ENCODE results near the gene SS18.

Gene SS18

DNA sequence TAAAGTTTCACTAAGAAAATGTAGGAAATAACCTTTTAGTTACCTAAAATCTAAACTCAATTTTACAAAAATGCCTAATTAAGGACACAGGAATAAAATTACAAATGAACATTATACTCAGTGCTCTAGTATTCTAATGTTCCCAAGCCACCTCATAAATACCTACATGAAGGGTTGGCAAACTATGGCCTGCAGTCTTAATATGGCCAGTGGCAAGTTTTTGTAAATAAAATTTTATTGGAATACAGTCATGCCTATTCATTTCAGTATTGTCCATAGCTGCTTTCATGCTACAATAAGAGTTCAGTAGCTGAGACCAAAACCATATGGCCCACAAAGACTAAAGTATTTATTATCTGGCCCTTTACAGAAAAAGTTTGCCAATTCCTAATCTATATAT, 53.8 kb downstream of the SS18 start:
- Histone ChIP-seq H3K9me3 (ENCODE audit: control insufficient read depth, insufficient read depth, low read depth, low read length) (no peaks in the 10 kb centered on the region), H3K4me1 (ENCODE audit: control insufficient read depth, insufficient read depth, low read length) (peaks cover 20% of the 10 kb centered on the region), H3K4me3 (ENCODE audit: low read depth, low read length) (no peak overlapping the region), H3K36me3 (ENCODE audit: control insufficient read depth, insufficient read depth, low read length) (peaks cover 53% of the 10 kb centered on the region), H3K27ac (ENCODE audit: low read depth, low read length) (peak overlapping the region; percentile 49; the same call in 1 of the 2 replicates), H3K9ac (ENCODE audit: low read length) (no peak overlapping the region), H3K27me3 (ENCODE audit: control insufficient read depth, insufficient read depth, low read length) (no peaks in the 10 kb centered on the region)

DNA sequence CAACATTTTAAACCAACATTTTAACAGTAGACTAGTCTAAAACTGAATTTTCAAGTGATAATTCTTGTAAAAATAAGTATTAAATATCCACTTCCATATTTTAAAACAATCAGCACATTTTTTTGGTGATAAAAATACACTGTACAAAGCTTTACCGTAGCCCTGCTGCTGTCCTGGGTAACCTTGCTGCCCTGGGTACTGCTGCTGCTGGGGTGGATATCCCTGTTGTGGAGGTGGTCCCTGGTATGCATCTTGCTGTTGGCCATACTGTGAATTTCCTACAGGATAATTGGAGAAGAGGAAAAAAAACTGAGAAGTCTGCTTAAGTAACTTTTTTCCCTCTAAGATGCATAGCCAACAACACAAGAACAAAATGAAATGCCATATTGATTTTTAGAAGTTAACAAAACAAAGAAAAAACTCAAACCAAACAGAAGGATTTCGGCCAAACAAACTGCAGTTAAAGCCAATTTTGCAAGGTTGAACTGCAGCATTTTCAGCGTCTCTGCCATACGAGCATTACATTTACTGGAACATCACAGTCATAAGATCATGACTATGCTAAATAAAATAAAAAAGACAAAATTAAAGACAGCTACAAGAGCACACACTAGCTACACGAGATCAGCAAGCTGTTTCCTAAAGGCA, 55.4 kb downstream of the SS18 start:
- H3K9ac ChIP-seq (ENCODE audit: low read length) = no peak overlapping the region
- H3K9me3 ChIP-seq (ENCODE audit: control insufficient read depth, insufficient read depth, low read depth, low read length) = no peaks in the 10 kb centered on the region
- no peak overlapping the region for H3K4me3 ChIP-seq (ENCODE audit: low read depth, low read length)
- no peak overlapping the region for H3K27ac ChIP-seq (ENCODE audit: low read depth, low read length)
- H3K4me1 ChIP-seq (ENCODE audit: control insufficient read depth, insufficient read depth, low read length) = peaks cover 20% of the 10 kb centered on the region
- H3K36me3 ChIP-seq (ENCODE audit: control insufficient read depth, insufficient read depth, low read length) = peaks cover 69% of the 10 kb centered on the region
- H3K27me3 ChIP-seq (ENCODE audit: control insufficient read depth, insufficient read depth, low read length) = no peaks in the 10 kb centered on the region

DNA sequence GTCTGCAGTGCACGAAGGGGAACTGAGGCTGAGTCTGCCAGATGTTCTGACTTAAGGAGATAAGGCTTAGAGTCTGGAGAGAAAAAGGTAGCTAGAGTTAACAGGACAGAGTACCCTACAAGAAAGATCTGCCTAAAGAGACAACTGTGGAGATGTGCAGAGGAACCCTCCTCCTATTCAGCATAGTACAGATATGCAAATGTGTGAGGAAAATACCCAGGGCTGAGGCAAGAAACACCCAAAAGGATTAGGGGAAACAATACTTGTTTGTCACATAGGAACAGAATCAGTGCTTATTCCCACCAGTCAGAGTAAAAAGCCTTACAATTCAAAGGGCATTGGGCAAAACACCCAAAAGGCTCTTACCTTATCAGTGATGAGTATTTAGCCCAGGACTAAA, 67.8 kb downstream of the SS18 start:
- Histone ChIP-seq H3K9ac (ENCODE audit: low read length) (no peak overlapping the region), H3K4me1 (ENCODE audit: control insufficient read depth, insufficient read depth, low read length) (peaks cover 10% of the 10 kb centered on the region; the same call in 1 of the 2 replicates), H3K27me3 (ENCODE audit: control insufficient read depth, insufficient read depth, low read length) (no peaks in the 10 kb centered on the region), H3K27ac (ENCODE audit: low read depth, low read length) (no peak overlapping the region), H3K9me3 (ENCODE audit: control insufficient read depth, insufficient read depth, low read depth, low read length) (no peaks in the 10 kb centered on the region), H3K36me3 (ENCODE audit: control insufficient read depth, insufficient read depth, low read length) (peaks cover 63% of the 10 kb centered on the region), H3K4me3 (ENCODE audit: low read depth, low read length) (no peak overlapping the region)

DNA sequence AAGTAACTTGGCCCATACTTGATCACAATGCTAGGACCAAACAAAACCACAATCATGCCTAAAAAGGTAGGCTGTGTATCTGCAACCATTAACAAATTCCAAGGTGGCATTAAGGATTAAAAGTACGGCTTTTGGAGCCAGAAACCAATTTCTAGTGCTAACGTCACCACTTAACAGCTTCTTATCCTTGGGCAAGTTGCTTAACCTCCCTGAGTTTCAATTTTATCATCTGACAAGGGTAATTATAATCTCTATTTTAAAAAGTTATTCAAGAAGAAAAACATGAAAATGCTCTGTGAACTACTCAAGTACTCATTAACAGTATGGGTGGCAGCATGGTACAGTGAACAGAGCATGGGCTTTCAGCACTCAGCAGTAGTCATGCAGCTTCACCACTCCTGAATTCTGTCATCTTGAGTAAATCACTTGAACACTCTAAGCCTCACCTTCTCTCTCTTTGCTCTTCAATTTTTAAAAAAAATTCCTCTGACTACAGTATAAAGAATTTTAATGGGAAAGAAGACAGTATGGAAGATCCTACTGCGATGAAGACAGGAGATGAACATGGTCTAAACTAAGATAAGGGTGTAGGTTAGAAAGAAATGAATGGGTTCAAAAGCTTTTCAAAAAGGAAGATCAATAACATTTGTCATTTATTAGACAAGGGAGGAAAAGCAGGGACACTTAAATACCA, 69.2 kb downstream of the SS18 start:
- H3K27ac ChIP-seq (ENCODE audit: low read depth, low read length) = no peak overlapping the region
- H3K36me3 ChIP-seq (ENCODE audit: control insufficient read depth, insufficient read depth, low read length) = peaks cover 68% of the 10 kb centered on the region
- no peak overlapping the region for H3K4me3 ChIP-seq (ENCODE audit: low read depth, low read length)
- H3K9me3 ChIP-seq (ENCODE audit: control insufficient read depth, insufficient read depth, low read depth, low read length) = no peaks in the 10 kb centered on the region
- peaks cover 10% of the 10 kb centered on the region; the same call in 1 of the 2 replicates for H3K4me1 ChIP-seq (ENCODE audit: control insufficient read depth, insufficient read depth, low read length)
- H3K27me3 ChIP-seq (ENCODE audit: control insufficient read depth, insufficient read depth, low read length) = no peaks in the 10 kb centered on the region
- no peak overlapping the region for H3K9ac ChIP-seq (ENCODE audit: low read length)

DNA sequence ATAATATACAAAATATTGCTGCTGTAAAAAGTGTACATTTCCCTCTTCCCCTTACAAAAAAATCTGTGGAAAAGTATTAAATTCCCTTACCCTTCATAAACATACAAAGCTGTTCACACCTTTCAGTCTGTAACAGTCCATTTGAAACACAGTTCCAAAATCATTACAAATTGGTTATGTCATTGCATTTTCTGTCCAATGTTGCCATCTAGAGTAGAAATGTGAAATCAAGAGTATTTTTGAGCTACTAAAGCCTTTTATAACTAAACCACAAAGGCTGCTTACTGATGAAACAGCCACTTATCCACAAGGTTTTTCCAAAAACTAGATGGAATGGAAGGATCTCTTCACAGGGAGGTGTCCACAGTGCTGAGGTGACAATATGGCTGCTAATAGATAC, 72.5 kb downstream of the SS18 start:
- Histone ChIP-seq H3K36me3 (ENCODE audit: control insufficient read depth, insufficient read depth, low read length) (peaks cover 61% of the 10 kb centered on the region), H3K9ac (ENCODE audit: low read length) (no peak overlapping the region), H3K27ac (ENCODE audit: low read depth, low read length) (no peak overlapping the region), H3K27me3 (ENCODE audit: control insufficient read depth, insufficient read depth, low read length) (no peaks in the 10 kb centered on the region), H3K4me3 (ENCODE audit: low read depth, low read length) (no peak overlapping the region), H3K4me1 (ENCODE audit: control insufficient read depth, insufficient read depth, low read length) (peaks cover 5% of the 10 kb centered on the region; the same call in 1 of the 2 replicates), H3K9me3 (ENCODE audit: control insufficient read depth, insufficient read depth, low read depth, low read length) (no peaks in the 10 kb centered on the region)

DNA sequence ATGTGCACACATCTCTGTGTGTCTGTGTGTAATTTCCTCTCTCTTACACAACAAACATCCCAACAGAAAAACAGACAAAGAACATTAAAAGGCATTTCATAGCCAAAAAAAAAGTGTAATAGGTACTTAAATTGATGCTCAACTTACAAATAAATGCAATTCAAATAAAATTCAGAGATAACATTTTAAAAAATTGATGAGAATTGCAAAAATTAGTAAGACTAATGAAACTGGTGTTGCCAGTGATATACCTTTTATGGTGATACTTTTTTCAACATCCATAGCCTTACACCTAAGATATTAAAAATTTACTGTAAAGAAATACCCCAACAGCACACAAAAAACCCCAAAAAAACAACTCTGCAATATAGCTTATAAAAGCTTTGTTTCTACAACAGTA, 76.0 kb downstream of the SS18 start:
- H3K9me3 ChIP-seq (ENCODE audit: control insufficient read depth, insufficient read depth, low read depth, low read length) = no peaks in the 10 kb centered on the region
- no peaks in the 10 kb centered on the region for H3K27me3 ChIP-seq (ENCODE audit: control insufficient read depth, insufficient read depth, low read length)
- H3K4me3 ChIP-seq (ENCODE audit: low read depth, low read length) = no peak overlapping the region
- H3K27ac ChIP-seq (ENCODE audit: low read depth, low read length) = no peak overlapping the region
- H3K9ac ChIP-seq (ENCODE audit: low read length) = no peak overlapping the region
- no peaks in the 10 kb centered on the region for H3K4me1 ChIP-seq (ENCODE audit: control insufficient read depth, insufficient read depth, low read length)
- peaks cover 47% of the 10 kb centered on the region for H3K36me3 ChIP-seq (ENCODE audit: control insufficient read depth, insufficient read depth, low read length)

DNA sequence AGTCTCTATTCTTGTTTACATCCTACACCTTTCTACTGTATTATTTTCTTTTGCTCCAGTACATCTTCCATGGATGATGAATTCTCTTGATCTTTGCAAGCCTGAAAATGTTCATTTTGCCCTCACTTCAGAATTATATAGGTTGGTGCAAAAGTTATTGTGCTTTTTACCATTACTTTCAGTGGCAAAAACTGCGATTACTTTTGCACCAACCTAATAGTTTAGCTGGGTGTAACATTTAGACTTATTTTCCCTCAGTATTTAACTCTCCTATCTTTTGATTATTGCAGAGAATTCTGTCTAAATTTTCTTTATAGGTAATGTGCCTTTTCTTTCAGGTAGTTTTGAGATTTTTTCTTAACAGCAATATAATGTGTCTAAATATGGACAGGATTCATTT, 81.8 kb downstream of the SS18 start:
- Histone ChIP-seq H3K4me3 (ENCODE audit: low read depth, low read length) (no peak overlapping the region), H3K4me1 (ENCODE audit: control insufficient read depth, insufficient read depth, low read length) (no peaks in the 10 kb centered on the region), H3K9me3 (ENCODE audit: control insufficient read depth, insufficient read depth, low read depth, low read length) (no peaks in the 10 kb centered on the region), H3K36me3 (ENCODE audit: control insufficient read depth, insufficient read depth, low read length) (peaks cover 4% of the 10 kb centered on the region; the same call in 1 of the 2 replicates), H3K27me3 (ENCODE audit: control insufficient read depth, insufficient read depth, low read length) (no peaks in the 10 kb centered on the region), H3K9ac (ENCODE audit: low read length) (no peak overlapping the region), H3K27ac (ENCODE audit: low read depth, low read length) (no peak overlapping the region)

DNA sequence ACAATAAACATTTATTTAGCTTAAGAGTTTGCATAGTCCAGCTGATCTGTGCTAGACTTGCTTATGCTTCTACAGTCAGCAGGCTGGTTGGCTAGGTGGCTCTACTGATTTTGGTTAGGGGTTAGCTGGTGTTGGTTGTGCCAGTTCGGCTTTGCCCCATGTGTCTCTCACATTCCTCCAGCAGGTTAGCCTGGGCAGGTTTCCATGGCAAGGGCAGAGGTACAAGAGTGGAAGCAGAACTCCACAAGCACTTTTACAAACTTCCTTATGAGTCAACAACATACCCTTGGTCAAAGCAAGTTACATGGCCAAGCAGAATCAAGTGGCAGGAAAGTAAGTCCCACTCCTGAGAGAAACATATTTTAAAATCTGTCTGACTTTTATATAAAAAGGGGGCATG, 82.3 kb downstream of the SS18 start:
- Histone ChIP-seq H3K36me3 (ENCODE audit: control insufficient read depth, insufficient read depth, low read length) (peaks cover 4% of the 10 kb centered on the region; the same call in 1 of the 2 replicates), H3K9me3 (ENCODE audit: control insufficient read depth, insufficient read depth, low read depth, low read length) (no peaks in the 10 kb centered on the region), H3K27me3 (ENCODE audit: control insufficient read depth, insufficient read depth, low read length) (no peaks in the 10 kb centered on the region), H3K9ac (ENCODE audit: low read length) (no peak overlapping the region), H3K27ac (ENCODE audit: low read depth, low read length) (no peak overlapping the region), H3K4me1 (ENCODE audit: control insufficient read depth, insufficient read depth, low read length) (no peaks in the 10 kb centered on the region), H3K4me3 (ENCODE audit: low read depth, low read length) (no peak overlapping the region)

DNA sequence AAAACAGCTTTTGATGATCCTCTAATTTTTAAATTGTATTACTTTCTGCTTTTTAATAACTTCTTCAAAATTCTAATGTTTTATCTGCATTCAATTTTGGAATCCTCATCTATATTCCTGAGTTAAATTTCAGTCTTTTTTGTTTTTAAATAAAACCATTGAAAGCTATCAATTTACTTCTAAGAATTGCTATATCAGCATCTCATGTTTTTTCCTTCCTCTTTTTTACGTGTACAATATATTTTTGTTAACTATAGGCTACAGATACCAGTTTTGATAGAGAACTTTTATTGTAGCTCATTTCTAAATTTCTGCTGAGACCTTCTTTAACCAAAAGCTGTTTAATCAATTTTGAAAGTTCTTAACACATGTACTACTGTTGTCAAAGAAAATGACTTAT, 84.5 kb downstream of the SS18 start:
- H3K4me3 ChIP-seq (ENCODE audit: low read depth, low read length) = no peak overlapping the region
- H3K9me3 ChIP-seq (ENCODE audit: control insufficient read depth, insufficient read depth, low read depth, low read length) = no peaks in the 10 kb centered on the region
- H3K4me1 ChIP-seq (ENCODE audit: control insufficient read depth, insufficient read depth, low read length) = no peaks in the 10 kb centered on the region
- H3K27ac ChIP-seq (ENCODE audit: low read depth, low read length) = no peak overlapping the region
- H3K36me3 ChIP-seq (ENCODE audit: control insufficient read depth, insufficient read depth, low read length) = peaks cover 4% of the 10 kb centered on the region; the same call in 1 of the 2 replicates
- no peaks in the 10 kb centered on the region for H3K27me3 ChIP-seq (ENCODE audit: control insufficient read depth, insufficient read depth, low read length)
- no peak overlapping the region for H3K9ac ChIP-seq (ENCODE audit: low read length)

DNA sequence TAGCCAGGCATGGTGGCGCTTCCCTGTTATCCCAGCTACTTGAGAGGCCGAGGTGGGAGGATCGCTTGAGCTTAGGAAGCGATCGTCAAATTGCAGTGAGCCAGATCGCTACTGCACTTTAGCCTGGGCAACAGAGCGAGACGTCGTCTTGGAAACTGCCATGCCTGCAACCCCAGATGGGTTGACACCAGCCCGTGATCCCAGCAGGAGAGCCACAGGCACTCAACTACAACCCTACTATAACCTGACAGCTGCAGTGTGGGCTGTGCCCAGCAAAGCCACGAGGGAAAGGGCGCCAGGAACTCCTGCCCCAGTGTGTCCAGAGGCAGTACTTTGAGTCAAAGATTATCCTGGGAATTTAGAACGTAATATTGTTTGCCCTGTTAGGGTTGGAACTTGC, 85.6 kb downstream of the SS18 start:
- Histone ChIP-seq H3K36me3 (ENCODE audit: control insufficient read depth, insufficient read depth, low read length) (no peaks in the 10 kb centered on the region), H3K4me1 (ENCODE audit: control insufficient read depth, insufficient read depth, low read length) (no peaks in the 10 kb centered on the region), H3K4me3 (ENCODE audit: low read depth, low read length) (no peak overlapping the region), H3K27ac (ENCODE audit: low read depth, low read length) (no peak overlapping the region), H3K27me3 (ENCODE audit: control insufficient read depth, insufficient read depth, low read length) (no peaks in the 10 kb centered on the region), H3K9ac (ENCODE audit: low read length) (no peak overlapping the region), H3K9me3 (ENCODE audit: control insufficient read depth, insufficient read depth, low read depth, low read length) (no peaks in the 10 kb centered on the region)

DNA sequence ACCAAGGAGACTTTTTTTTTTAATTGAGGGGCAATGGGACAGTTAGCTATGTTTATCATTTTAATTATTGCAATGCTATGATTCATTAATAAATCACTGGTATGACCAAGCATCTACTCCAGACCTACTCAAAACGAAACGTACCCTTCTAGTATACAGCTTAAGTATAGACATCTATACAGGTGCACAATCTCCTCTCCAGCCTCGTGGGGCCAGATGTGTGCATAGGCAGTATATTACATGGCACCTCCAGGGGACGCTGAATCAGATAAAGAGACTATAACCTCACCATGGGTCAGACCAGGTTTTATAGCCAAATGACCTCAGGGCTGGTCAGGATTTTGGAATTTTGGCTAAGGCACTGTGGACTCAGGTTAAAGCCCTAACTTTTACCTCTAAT, 86.6 kb downstream of the SS18 start:
- Histone ChIP-seq H3K4me3 (ENCODE audit: low read depth, low read length) (no peak overlapping the region), H3K9ac (ENCODE audit: low read length) (no peak overlapping the region), H3K9me3 (ENCODE audit: control insufficient read depth, insufficient read depth, low read depth, low read length) (no peaks in the 10 kb centered on the region), H3K36me3 (ENCODE audit: control insufficient read depth, insufficient read depth, low read length) (no peaks in the 10 kb centered on the region), H3K27ac (ENCODE audit: low read depth, low read length) (no peak overlapping the region), H3K4me1 (ENCODE audit: control insufficient read depth, insufficient read depth, low read length) (no peaks in the 10 kb centered on the region), H3K27me3 (ENCODE audit: control insufficient read depth, insufficient read depth, low read length) (no peaks in the 10 kb centered on the region)
